CD4-positive, alpha-beta T cell (primary cell): Measurements from ENCODE around the gene ADTRP. TPM values are rescaled to one million over a fixed set of nuclear protein-coding genes. Genes with fewer than 3 reads are reported as not detected.

ENCODE experiments used
- ATAC-seq: fragments of 200-7000 bp; cut with Tn5 transposase; one replicate; pipeline ENCODE4 v1.10.0; 2022; ENCODE audit warnings: mild to moderate bottlenecking; ENCODE audit not compliant: poor library complexity
- CTCF ChIA-PET: fragments of 350-600 bp; sonication (Branson Sonifier 250); formaldehyde crosslinking; loops from one replicate; lab custom pipeline; 2021; ENCODE audit warnings: antibody characterized with exemption, inconsistent platforms; lab: Charles Lee
- POLR2A ChIA-PET: fragments of 350-600 bp; sonication (Branson Sonifier 250); formaldehyde crosslinking; loops from one replicate; lab custom pipeline; 2021; ENCODE audit warnings: antibody characterized with exemption, inconsistent platforms; lab: Charles Lee
- DNase-seq, 14 experiments: peaks; one replicate each; pipeline ENCODE4 v3.0.0-alpha.2; 2013 to 2020; ENCODE audit warnings: mixed read lengths in 2 of 14
- H3K27ac ChIP-seq, 2 donors: one replicate each; pipeline versions ENCODE4 v1.5.1 to v1.7.0; 2013; ENCODE audit warnings: low read length in 2 of 2, low read depth in 1 of 2, mild to moderate bottlenecking in 1 of 2
- H3K27me3 ChIP-seq, 2 experiments: 1 replicate in 1 of 2; 2 replicates in 1 of 2; pipeline versions ENCODE4 v1.6.1 to v1.7.0; 2013; ENCODE audit warnings: low read length in 2 of 2, control low read depth in 1 of 2, mild to moderate bottlenecking in 1 of 2, moderate library complexity in 1 of 2; ENCODE audit not compliant: insufficient read depth in 2 of 2, control insufficient read depth in 1 of 2
- H3K36me3 ChIP-seq: one replicate; pipeline ENCODE4 v1.6.1; 2013; ENCODE audit warnings: low read length, control low read depth; ENCODE audit not compliant: insufficient read depth
- H3K4me1 ChIP-seq: one replicate; pipeline ENCODE4 v1.6.1; 2013; ENCODE audit warnings: low read length, control low read depth; ENCODE audit not compliant: insufficient read depth
- H3K4me3 ChIP-seq: one replicate; pipeline ENCODE4 v1.5.1; 2013; ENCODE audit warnings: mild to moderate bottlenecking, low read length, moderate library complexity
- H3K9me3 ChIP-seq, 2 experiments: 1 replicate in 1 of 2; 2 replicates in 1 of 2; pipeline versions ENCODE4 v1.6.1 to v1.7.0; 2013; ENCODE audit warnings: low read length in 2 of 2, mild to moderate bottlenecking in 2 of 2, control low read depth in 1 of 2, moderate library complexity in 1 of 2; ENCODE audit not compliant: control insufficient read depth in 1 of 2, insufficient read depth in 1 of 2
- H3K27ac Mint-ChIP-seq: one replicate; pipeline ENCODE4 v1.8.0; 2020; ENCODE audit warnings: mixed read lengths
- H3K27me3 Mint-ChIP-seq: one replicate; pipeline ENCODE4 v1.8.0; 2021; ENCODE audit warnings: mixed read lengths
- H3K36me3 Mint-ChIP-seq: one replicate; pipeline ENCODE4 v1.8.0; 2021; ENCODE audit warnings: low read depth, mixed read lengths
- H3K4me1 Mint-ChIP-seq: one replicate; pipeline ENCODE4 v1.8.0; 2021; ENCODE audit warnings: low read depth, mixed read lengths
- H3K4me3 Mint-ChIP-seq: one replicate; pipeline ENCODE4 v1.8.0; 2020; ENCODE audit warnings: mild to moderate bottlenecking, mixed read lengths
- H3K9me3 Mint-ChIP-seq: one replicate; pipeline ENCODE4 v1.8.0; 2020; ENCODE audit warnings: mixed read lengths
- intact Hi-C, 2 experiments: fragments of 100-400 bp; cut with DNase I in 1 of 2; cut with micrococcal nuclease in 1 of 2; formaldehyde crosslinking; loops; one replicate each; pipeline versions ENCODE4 v1.15.1 to v1.9.0; 2023 to 2025; cut with DNase I, micrococcal nuclease
- total RNA-seq, 174 experiments: library from RNA in 2 of 174; stranded (reverse) in 2 of 174; gene quantifications; one replicate each; pipeline ENCODE4 v1.2.3 and lab custom pipeline; 2021 to 2026
- TF ChIP-seq, protein P1 (sequence below): fragments of 200-600 bp; IDR thresholded peaks from one replicate; pipeline ENCODE4 v1.8.0; 2022; ENCODE audit warnings: antibody characterized with exemption, mild to moderate bottlenecking

Gene ADTRP
- total RNA-seq, 2 experiments from 2014 or later, result 14.3 to 15.2 TPM

DNA sequence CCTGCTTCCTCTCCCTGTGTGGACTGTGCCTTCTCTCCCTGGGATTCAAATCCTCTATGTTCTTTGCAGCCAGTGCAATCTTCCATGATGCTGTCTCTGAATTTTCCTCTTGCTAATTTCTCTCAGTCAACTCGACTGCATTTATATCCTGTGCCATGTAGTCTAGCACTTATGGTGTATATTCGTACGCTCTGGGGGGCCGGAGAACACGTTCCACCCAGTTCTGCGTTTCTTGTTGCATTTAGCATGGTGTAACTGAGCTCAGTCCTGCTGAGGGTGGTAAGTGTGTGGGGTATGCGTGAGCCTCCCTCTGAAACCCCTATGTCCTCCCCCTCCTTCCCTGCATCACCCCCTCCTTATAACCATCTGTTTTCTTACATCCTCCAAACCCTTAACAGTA is 42.0 kb downstream of the ADTRP start:
- H3K9me3 ChIP-seq, result no peaks in the 10 kb centered on the region
- Mint-ChIP-seq H3K9me3 (no peaks in the 10 kb centered on the region), H3K4me3 (no peak overlapping the region), H3K27me3 (no peaks in the 10 kb centered on the region), H3K27ac (no peak overlapping the region), H3K36me3 (no peaks in the 10 kb centered on the region), H3K4me1 (peaks cover 19% of the 10 kb centered on the region)
- H3K36me3 ChIP-seq, result no peaks in the 10 kb centered on the region
- DNase-seq (no peak), ATAC-seq (no peak)
- TF ChIP-seq, protein P1, sequence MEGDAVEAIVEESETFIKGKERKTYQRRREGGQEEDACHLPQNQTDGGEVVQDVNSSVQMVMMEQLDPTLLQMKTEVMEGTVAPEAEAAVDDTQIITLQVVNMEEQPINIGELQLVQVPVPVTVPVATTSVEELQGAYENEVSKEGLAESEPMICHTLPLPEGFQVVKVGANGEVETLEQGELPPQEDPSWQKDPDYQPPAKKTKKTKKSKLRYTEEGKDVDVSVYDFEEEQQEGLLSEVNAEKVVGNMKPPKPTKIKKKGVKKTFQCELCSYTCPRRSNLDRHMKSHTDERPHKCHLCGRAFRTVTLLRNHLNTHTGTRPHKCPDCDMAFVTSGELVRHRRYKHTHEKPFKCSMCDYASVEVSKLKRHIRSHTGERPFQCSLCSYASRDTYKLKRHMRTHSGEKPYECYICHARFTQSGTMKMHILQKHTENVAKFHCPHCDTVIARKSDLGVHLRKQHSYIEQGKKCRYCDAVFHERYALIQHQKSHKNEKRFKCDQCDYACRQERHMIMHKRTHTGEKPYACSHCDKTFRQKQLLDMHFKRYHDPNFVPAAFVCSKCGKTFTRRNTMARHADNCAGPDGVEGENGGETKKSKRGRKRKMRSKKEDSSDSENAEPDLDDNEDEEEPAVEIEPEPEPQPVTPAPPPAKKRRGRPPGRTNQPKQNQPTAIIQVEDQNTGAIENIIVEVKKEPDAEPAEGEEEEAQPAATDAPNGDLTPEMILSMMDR, result no peak
- ChIA-PET CTCF (no interaction called here), POLR2A (no interaction called here)
- peaks cover 15% of the 10 kb centered on the region for H3K4me1 ChIP-seq
- H3K27ac ChIP-seq, result no peak overlapping the region
- no peak overlapping the region for H3K4me3 ChIP-seq
- H3K27me3 ChIP-seq, result no peaks in the 10 kb centered on the region
- intact Hi-C loops, result loop anchor here in 1 of 2 experiments (5.0 kb wide), 1 partner anchor 34 kb away; no protein-coding TSS in a partner anchor

DNA sequence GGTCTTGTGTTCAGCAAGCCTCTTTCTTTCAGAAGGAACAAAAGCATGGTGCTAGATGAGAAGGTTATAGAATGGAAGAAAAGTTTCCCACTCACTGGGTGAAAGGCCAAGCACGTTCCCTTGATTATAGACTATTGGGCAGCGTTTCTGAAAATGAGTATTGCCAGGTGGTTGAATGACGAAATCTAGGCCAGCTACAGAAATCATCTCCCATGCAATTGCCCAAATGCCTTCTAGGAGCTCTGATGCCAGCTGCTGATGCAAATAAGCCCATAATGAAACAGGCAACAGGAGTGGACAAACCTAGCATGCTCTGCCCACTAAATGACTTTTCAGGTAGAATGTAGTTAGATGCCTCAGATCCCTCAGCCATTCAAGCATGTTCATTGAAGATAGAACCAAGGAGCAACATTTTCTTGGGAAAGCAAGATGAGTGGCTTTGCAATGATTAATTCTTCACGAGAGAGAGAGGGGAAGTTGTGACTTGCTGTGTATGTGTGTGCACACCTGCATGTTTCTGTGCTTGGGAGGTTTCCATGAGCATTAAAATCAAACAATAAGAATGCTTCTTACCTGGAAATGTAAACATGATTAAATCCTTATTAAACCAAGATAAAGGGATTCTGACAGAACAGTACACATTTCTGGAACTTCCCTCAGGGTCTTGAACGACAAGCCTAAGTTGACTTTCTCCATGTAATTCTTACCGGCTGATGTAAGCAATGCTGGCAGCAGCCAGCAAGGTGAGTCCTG is 43.6 kb downstream of the ADTRP start:
- peaks cover 33% of the 10 kb centered on the region for H3K4me1 Mint-ChIP-seq
- intact Hi-C loops, result loop anchor here in 1 of 2 experiments (5.0 kb wide), 1 partner anchor 33 kb away; no protein-coding TSS in a partner anchor
- TF ChIP-seq, protein P1, result no peak

DNA sequence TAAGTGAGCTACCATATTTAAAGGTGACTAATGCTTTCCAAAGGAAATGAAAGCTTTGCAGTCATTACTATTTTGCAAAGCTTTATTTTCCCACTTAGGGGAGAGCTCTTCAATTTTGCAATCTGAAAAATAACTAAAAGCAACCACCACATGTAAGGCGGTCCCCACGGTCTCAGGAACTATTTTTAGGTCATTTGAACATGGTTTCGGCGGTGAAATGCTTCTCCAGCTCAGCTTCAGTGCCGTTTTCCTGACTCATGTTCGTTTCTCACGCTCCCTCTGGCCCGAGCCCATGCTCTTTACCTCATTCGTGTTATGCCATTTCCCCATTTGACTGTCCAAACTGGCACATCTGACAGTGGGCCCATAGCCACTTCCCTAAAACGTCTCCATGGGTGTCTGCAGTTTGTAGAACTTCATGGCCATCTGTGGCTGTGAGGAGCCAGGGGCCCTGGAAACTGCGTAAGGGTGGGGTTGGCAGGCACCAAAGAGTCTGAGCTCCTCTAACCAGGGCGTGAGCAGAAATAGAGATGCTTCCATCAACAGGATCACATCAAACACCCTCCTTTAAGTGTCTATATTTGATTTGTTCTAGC is 46.5 kb downstream of the ADTRP start:
- Mint-ChIP-seq H3K4me3 (peak overlapping the region; percentile 9), H3K36me3 (no peaks in the 10 kb centered on the region), H3K27ac (peak overlapping the region; percentile 93), H3K9me3 (no peaks in the 10 kb centered on the region), H3K4me1 (peaks cover 62% of the 10 kb centered on the region), H3K27me3 (no peaks in the 10 kb centered on the region)
- Histone ChIP-seq H3K9me3 (no peaks in the 10 kb centered on the region), H3K36me3 (no peaks in the 10 kb centered on the region), H3K27me3 (no peaks in the 10 kb centered on the region), H3K27ac (peak overlapping the region in 1 of 2 donors; percentile 9), H3K4me1 (peaks cover 44% of the 10 kb centered on the region), H3K4me3 (no peak overlapping the region)
- intact Hi-C loops, result no loop called here
- ATAC-seq, result no peak
- POLR2A ChIA-PET, result interaction anchor here (1.2 to 1.9 kb wide), 6 partner anchors 9 to 283 kb away, joined by 3 to 8 read pairs (median 5); partner anchors contain the start of gene HIVEP1
- TF ChIP-seq, protein P1, result no peak
- peak in 4 of 14 experiments; percentile 47 to 80 (median 66) for DNase-seq
- CTCF ChIA-PET, result interaction anchor here (1.0 kb wide), 1 partner anchor 76 kb away, joined by 3 read pairs; no protein-coding TSS in a partner anchor

More for the DNA sequence above, 43.6 kb downstream of the ADTRP start:
- Mint-ChIP-seq H3K9me3 (no peaks in the 10 kb centered on the region), H3K36me3 (no peaks in the 10 kb centered on the region), H3K4me3 (no peak overlapping the region), H3K27me3 (no peaks in the 10 kb centered on the region), H3K27ac (no peak overlapping the region)
- Histone ChIP-seq H3K4me1 (peaks cover 26% of the 10 kb centered on the region), H3K27ac (no peak overlapping the region), H3K36me3 (no peaks in the 10 kb centered on the region), H3K9me3 (no peaks in the 10 kb centered on the region), H3K4me3 (no peak overlapping the region), H3K27me3 (no peaks in the 10 kb centered on the region)
- POLR2A ChIA-PET, result no interaction called here
- no peak for ATAC-seq
- no peak for DNase-seq
- CTCF ChIA-PET, result no interaction called here
